NB4 (cell line): ENCODE results near the gene SYDE1.
A peak's percentile ranks its signal among the peaks of the same experiment; 100 is the strongest.

ENCODE experiments used
- CTCF ChIP-seq: IDR thresholded peaks from one replicate; pipeline ENCODE4 v1.5.1; 2012; ENCODE audit warnings: low read depth, low read length
- MYC ChIP-seq: IDR thresholded peaks from 2 replicates; pipeline ENCODE4 v1.6.1; 2011; ENCODE audit warnings: low read depth, low read length
- POLR2A ChIP-seq: IDR thresholded peaks from 2 replicates; pipeline ENCODE4 v1.6.1; 2011; ENCODE audit warnings: mild to moderate bottlenecking; ENCODE audit not compliant: insufficient read length; ENCODE audit errors: extremely low read depth

- TF ChIP-seq CTCF (no peak), POLR2A (peak; percentile 47), MYC (peak; percentile 94)
These were observed 18.2 kb downstream of the SYDE1 start for GRCh38 chr19:15125232-15126067.
